Middle frontal gyrus (tissue), 1 donor: ENCODE results near the gene ZBTB1.

Experiments used
- DNase-seq: peaks from one replicate; pipeline ENCODE4 v3.0.0-alpha.2; 2015; ENCODE audit warnings: low spot score; ENCODE audit errors: extremely low spot score

Gene ZBTB1

DNA sequence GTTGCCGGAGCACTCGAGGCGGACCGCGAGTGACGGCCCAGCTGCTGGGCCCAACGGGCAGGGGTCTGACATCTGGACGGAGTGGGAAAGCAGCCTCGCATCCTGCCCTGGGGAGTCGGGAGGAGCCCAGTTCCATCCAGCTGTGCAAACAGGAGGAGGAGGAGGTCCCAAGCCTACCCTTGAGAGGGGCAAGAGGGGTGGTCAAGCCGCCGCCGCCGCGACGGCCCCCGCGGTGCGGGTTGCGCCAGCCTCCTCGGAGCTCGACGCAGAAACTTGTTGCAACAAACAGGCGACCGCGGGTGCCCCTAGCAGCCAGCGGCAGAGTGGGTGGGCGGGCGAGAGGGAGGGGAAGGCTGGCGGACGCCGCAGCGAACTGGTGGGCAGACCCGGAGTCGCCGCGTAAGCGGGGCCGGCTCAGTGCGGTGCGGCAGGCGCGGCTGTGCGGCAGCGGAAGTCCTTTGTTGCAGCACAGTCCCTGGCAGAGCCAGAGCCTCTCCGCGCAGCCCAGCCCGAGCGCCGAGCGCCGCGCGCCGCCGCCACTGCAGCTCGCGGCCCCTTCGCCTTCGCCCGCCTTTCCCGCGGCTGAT is at the start of gene ZBTB1:
Gene ZBTB1, plus strand, starts transcription at position 461 of the 587 bp plus-strand sequence. CDS start 16,735 bp downstream, outside the sequence.
- peak; percentile 46 for DNase-seq

GRCh38 chr14:64459405-64460136 is 45.0 kb upstream of the ZBTB1 start:
- DNase-seq = no peak

- no peak for DNase-seq
Observed at GRCh38 chr14:64461221-64461620, 43.3 kb upstream of the ZBTB1 start.

DNA sequence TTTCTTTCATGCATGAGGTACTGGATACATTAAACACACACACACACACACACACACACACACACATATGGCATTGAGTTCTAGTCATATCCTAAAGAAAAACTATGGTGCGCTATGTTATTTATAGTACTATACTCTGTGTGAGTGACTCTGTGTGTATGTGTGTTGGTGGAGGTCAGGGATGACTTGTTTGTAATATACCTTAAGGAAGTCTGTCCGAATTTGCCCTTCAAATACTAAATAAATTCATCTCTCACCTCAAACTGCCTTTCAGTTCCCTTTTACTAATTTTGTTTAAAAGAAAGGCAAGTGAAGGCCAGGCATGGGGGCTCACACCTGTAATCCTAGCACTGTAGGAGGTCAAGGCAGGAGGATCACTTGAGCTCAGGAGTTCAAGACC is 41.4 kb upstream of the ZBTB1 start:
- no peak for DNase-seq

DNA sequence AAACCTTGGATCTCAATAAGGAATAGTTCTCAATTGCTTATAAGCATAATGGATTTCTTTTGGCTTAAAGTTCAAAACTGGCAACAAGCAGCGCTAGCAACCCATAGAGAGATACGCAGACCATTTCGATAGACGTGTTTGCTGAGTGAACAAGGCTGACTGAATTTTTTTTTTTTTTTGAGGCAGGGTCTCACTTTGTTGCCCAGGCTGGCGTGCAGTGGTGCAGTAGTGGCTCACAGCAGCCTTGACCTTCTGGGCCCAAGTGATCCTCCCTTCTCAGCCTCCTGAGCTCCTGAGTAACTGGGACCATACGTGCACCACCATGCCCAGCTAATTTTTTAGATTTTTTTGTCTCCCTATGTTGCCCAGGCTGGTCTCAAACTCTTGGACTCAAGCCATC is 40.7 kb upstream of the ZBTB1 start:
- no peak for DNase-seq

DNA sequence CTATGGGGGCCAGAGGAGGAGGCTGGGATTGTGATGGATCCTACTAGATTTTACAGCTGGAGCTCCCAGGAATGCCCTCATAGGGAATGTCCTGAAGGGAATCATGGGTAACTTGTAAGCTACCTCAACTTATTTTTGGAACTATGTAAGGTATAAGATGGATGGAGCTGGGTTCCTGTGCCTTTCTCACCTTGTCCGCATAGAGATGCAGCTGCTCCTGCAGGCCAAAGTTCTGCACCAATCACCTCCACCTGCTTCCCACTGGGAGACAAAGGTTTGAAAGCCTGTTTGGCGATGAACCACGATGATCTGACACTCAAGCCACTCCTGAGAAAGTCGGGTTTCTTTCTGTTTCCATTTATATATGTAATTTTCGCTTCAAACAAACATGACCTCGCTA is 39.9 kb upstream of the ZBTB1 start:
- no peak for DNase-seq

GRCh38 chr14:64465191-64465822 is 39.3 kb upstream of the ZBTB1 start, which contains the start of gene AKAP5:
AKAP5 (plus strand) TSS chr14:64465499; CDS start chr14:64468395, 2,896 bp downstream.
- DNase-seq = no peak

- DNase-seq = no peak
Observed at GRCh38 chr14:64465831-64466554, 38.6 kb upstream of the ZBTB1 start.

DNA sequence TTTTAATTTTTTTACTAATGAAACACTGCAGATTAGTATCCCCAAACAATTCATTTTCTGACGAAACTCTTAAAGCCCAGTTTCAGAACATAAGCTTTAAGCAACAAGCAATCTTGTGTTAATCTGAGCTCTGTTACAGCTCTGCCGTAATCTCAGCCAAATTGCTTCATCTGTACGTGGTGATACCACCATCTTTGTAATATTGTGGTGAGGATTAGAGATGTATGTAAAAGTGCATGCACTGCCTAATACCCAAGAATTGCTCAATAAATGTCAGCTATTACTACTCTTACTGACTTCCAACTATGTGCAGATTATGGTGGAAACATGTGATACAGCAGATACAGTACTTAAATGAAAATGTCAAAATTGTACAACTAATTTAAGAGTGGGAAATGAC is 37.5 kb upstream of the ZBTB1 start:
- no peak for DNase-seq

- no peak for DNase-seq
Observed at GRCh38 chr14:64467566-64467965, 37.0 kb upstream of the ZBTB1 start.

DNA sequence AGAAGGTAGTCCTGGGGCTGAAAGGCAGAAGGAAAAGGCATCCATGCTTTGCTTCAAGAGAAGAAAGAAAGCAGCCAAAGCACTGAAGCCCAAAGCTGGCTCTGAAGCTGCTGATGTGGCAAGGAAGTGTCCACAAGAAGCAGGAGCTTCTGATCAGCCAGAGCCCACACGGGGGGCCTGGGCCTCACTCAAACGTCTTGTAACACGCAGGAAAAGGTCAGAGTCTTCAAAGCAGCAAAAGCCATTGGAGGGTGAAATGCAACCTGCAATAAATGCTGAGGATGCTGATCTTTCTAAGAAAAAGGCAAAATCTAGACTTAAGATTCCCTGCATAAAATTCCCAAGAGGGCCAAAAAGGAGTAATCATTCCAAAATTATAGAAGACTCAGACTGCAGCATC is 36.1 kb upstream of the ZBTB1 start:
- no peak for DNase-seq

GRCh38 chr14:64474041-64474440 is 30.5 kb upstream of the ZBTB1 start:
- DNase-seq = no peak

DNA sequence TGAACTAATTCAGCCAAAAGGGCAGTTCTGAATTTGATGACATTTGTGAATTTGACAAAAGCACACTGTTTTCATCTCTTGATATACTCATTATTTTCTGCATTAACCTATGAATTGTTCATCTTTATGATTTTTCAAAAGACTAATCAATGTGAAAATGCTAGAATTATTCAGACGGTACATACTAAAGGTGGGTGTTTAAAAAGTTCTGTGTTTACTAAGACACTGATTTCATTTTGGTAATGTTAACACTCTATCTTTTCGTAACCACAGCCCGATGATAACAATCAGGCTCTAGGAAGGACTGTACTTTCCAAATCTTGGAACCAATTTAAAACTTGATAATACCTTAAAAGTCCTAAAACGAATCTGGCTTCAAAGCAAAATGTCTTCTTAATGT is 29.9 kb upstream of the ZBTB1 start:
- no peak for DNase-seq

DNA sequence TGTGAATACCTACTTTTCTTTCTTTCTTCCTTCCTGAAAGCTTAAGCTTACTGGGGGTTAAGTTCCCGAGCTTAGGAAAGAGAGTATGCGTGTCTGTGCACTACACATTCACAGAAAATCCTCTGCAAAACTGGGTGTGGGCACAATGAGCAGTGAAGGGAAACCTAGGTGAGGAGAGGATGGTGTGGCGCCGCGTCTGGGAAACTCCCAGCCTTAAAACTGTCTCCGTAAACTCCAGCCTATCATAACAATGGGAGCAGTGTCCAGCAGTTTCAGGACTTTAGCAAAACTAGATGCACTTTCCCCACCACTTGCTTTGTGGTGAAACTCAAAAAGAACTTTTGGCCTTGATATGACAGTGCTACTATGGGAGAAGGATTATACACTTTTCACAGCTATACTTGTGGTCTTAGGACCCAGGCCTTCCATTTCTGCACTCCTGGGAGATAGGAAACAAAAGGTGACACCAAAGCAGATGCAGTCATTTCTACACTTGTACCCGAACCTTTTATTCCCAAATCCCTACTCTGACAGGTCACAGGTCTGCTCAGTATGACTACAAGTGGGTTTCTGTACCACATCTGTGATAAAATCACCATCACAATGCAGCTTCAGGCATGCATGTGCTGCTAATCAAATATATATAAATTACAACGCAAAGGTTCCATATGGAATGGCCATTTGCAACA is 28.8 kb upstream of the ZBTB1 start:
- no peak for DNase-seq

GRCh38 chr14:64476438-64476837 is 28.1 kb upstream of the ZBTB1 start:
- no peak for DNase-seq

DNA sequence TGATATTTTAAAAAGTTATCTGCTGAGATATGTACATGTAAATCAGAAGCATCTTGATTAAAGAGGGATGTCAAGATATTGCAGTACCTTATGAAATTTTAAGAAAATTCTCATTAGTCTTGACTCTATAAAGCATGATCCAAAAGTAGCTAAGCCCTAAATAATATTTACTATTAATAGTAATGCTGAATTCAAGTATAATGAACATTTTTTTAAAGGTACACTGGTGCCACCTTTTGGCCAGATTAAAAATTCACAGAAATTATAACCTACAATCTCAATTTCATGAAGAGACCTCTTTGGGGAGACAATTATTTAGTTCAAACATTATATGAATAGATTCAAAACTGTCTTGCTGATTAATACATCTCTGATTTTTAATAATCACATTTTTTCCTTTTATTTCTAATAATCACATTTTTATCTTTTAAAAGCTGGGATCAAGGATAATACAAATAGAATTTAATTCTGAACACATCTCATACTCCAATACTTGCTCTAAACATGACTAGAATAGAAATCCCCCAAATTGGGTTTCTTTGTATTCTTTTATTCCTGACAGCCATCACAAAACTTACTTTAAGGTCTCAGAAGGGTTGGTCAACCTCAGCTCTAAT is 25.8 kb upstream of the ZBTB1 start:
- DNase-seq = no peak

- no peak for DNase-seq
Observed at GRCh38 chr14:64488590-64489099, 15.9 kb upstream of the ZBTB1 start.

GRCh38 chr14:64491637-64492036 is 12.9 kb upstream of the ZBTB1 start:
- no peak for DNase-seq

- no peak for DNase-seq
Observed at GRCh38 chr14:64493455-64493854, 11.1 kb upstream of the ZBTB1 start.

- no peak for DNase-seq
Observed at GRCh38 chr14:64495252-64495651, 9.3 kb upstream of the ZBTB1 start.

DNA sequence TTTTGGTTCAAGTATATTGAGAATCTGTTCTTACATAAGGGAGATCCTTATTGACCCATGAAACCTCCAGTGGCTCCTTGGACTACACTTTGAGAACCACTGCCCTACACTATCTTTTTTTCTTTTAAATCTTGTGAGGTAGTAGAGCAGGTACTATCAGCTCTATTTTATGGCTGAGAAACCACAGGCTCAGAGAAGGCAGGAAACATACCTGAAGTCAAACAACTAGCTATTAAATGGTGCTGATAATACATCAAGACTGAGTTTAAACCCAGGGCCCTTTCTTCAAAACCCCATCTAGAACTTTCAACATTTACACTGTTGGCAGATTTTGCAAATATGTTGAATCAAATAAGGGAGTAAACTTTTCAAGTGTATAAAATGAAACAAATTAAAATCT is 7.8 kb upstream of the ZBTB1 start:
- DNase-seq = no peak
